ENCODE results near the gene PTPRD.
A peak's percentile ranks its signal among the peaks of the same experiment; 100 is the strongest.
"Not testable (repeated sequence)": the region's sequence is repeated elsewhere in the genome, so short reads cannot be mapped to it uniquely, and the experiment has no call there.

The PTPRD gene

GRCh38 chr9:8958358-8958757 is 1654.4 kb downstream of the PTPRD start:
- DNase-seq: no peak

GRCh38 chr9:8955315-8955714 is 1657.5 kb downstream of the PTPRD start:
- DNase-seq: no peak

- DNase-seq: no peak
Measured at GRCh38 chr9:8946461-8946860, 1666.3 kb downstream of the PTPRD start.

GRCh38 chr9:8943392-8943791 is 1669.4 kb downstream of the PTPRD start:
- DNase-seq: no peak

GRCh38 chr9:8940650-8941049 is 1672.2 kb downstream of the PTPRD start:
- no peak for DNase-seq

- DNase-seq: no peak
Measured at GRCh38 chr9:8926461-8926860, 1686.3 kb downstream of the PTPRD start.

- peak; percentile 90 for DNase-seq
Measured at GRCh38 chr9:8924562-8924961, 1688.2 kb downstream of the PTPRD start.

GRCh38 chr9:8920478-8921183 is 1692.2 kb downstream of the PTPRD start:
- DNase-seq: not testable (repeated sequence)

- DNase-seq: no peak
Measured at GRCh38 chr9:8917956-8918739, 1694.7 kb downstream of the PTPRD start.

- DNase-seq: peak; percentile 12
Measured at GRCh38 chr9:8916771-8917170, 1696.0 kb downstream of the PTPRD start.

- DNase-seq: peak; percentile 15
Measured at GRCh38 chr9:8907868-8908267, 1704.9 kb downstream of the PTPRD start.

- DNase-seq: no peak
Measured at GRCh38 chr9:8905731-8906130, 1707.1 kb downstream of the PTPRD start.

GRCh38 chr9:8904771-8905515 is 1707.9 kb downstream of the PTPRD start:
- no peak for DNase-seq

GRCh38 chr9:8903077-8903476 is 1709.7 kb downstream of the PTPRD start:
- DNase-seq: no peak

GRCh38 chr9:8901146-8901545 is 1711.7 kb downstream of the PTPRD start:
- no peak for DNase-seq

GRCh38 chr9:8899511-8899910 is 1713.3 kb downstream of the PTPRD start:
- no peak for DNase-seq

GRCh38 chr9:8895861-8896224 is 1717.0 kb downstream of the PTPRD start:
- DNase-seq: peak; percentile 41

GRCh38 chr9:8895106-8895860 is 1717.5 kb downstream of the PTPRD start:
- DNase-seq: no peak

- no peak for DNase-seq
Measured at GRCh38 chr9:8890695-8891094, 1722.1 kb downstream of the PTPRD start.

GRCh38 chr9:8889100-8889499 is 1723.7 kb downstream of the PTPRD start:
- DNase-seq: no peak

- DNase-seq: no peak
Measured at GRCh38 chr9:8888591-8888990, 1724.2 kb downstream of the PTPRD start.

GRCh38 chr9:8887369-8887768 is 1725.4 kb downstream of the PTPRD start:
- DNase-seq: no peak

GRCh38 chr9:8883321-8883720 is 1729.5 kb downstream of the PTPRD start:
- no peak for DNase-seq
